ENCODE measurements around the gene PDE6G.
"Not testable (repeated sequence)": the region's sequence is repeated elsewhere in the genome, so short reads cannot be mapped to it uniquely, and the experiment has no call there.

Gene PDE6G

DNA sequence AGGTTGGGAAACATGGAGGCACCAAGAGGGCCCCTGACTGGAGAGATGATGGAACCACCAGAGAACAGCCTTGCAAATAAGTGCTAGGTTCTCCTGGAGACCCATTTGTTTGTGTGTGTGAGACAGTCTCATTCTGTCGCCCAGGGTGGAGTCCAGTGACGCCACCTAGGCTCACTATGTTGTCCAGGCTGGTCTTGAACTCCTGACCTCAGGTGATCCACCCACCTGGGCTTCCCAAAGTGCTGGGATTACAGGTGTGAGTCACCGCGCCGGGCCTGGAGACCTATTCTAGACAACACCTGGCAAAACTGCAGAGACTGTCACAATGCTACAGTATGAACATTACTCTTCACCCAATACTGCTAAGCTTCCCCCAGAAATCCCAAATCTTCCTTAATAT is 20.9 kb downstream of the PDE6G start:
- no peak for DNase-seq (ENCODE audit: low spot score)

DNA sequence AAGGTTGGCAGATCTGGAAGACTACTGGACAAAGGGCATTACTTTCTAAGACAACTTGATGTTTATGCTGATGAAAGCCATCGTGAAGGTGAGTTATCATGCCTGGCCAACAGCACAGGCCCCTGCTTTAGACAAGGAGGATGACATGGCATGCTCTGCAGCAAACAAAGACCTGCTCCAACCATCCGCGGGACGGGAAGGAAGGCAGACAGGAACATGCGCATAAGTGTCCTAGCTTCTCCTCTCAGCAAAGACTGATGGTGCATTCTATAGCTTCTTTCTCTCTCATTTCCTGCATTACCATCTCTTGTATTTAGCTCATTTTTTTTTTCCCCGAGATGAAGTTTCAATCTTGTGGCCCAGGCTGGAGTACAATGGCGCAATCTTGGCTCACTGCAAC is 24.9 kb downstream of the PDE6G start:
- DNase-seq (ENCODE audit: low spot score), result no peak

DNA sequence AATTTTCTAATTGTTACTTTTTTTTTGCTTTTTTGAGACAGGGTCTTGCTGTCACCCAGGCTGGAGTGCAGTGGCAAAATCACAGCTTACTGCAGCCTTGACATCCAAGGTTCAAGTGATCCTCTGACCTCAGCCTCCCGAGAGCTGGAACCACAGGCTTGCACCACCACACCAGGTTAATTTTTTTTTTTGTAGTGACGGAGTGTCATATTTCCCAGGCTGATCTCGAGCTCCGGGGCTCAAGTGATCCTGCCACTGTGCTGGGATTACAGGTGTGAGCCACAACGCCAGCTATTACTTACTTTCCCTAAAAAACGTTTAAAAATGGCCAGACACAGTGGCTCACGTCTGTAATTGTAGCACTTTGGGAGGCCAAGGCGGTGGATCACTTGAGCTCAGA is 26.1 kb downstream of the PDE6G start:
- no peak for DNase-seq (ENCODE audit: low spot score)

DNA sequence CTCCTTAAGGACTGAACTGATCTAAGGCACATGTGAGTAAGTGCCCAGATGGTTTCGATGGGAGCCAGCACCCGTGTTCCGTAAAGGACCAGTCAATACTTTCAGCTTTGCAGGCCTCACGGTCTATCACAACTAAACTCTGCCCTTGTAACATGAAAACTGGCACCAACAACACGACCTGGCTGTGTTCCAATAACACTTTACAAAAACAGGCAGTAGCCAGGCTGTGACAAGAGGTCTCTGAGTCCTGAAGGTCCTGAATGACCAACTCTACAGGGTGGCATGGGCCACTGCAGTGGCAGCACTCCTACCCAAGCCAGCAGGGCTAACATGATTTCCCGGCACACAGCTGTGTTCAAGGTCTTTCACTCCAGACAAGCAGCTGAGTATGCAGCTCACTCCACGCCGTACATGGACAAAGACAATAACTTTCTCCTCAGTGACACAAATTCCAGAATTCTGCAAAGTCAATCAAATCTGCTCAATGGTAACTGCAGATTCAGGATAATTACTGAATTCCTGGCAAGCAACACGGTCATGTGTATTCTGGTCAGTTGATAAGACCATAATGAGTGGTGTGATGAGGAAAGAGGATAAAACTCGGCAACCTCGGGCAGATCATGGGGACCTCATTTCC is 34.7 kb downstream of the PDE6G start:
- peak; percentile 13 for DNase-seq (ENCODE audit: low spot score)

DNA sequence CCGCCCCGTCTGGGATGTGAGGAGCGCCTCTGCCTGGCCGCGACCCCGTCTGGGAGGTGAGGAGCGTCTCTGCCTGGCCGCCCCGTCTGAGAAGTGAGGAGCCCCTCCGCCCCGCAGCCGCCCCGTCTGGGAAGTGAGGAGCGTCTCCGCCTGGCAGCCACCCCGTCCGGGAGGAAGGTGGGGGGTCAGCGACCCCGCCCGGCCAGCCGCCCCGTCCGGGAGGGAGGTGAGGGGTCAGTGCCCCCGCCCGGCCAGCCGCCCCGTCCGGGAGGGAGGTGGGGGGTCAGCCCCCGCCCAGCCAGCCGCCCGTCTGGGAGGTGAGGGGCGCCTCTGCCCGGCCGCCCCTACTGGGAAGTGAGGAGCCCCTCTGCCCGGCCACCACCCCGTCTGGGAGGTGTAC is 38.0 kb downstream of the PDE6G start:
- DNase-seq (ENCODE audit: low spot score), result not testable (repeated sequence)

DNA sequence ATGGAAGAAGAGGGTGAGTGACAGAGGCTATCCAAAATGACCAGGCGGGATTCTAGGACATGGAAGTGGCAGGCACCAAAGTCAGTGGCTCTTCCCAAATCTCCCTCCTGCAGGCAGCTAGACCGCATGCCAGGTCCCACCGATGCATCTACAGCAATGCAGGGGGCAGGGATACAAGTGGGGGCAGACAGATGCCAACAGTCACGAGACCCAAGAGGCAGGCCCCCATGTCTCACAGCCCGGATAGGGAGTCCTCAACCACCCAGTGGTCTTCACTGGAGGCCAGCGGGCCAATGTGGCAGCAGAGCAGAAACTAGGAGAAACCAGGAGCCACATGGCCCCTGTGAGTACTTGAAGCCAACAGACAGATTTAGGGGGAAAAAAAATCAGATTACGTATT is 39.5 kb downstream of the PDE6G start:
- no peak for DNase-seq (ENCODE audit: low spot score)

DNA sequence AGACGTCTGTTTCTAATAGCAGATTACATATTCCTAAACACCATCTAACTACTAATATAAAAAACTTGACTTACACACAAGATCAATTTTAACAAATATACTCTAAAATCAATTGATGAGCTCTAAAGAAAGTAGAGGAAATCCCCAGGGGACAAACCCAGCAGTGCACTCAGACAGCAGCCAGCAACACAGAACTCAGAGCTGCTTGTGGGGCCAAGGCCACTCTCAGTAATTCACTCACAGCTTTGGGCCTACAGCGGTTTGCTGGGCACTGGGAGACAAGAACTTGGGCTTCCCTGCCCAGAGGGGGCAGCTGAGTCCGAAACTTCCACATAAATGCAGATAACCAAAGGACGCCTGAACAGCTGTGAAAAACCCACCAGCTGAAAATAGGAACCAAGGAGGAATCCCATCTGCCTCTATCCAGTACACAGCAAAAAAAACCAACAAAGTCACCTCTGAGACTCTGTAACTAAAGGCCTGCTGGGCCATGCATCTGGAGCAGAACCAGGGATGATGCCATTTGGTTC is 40.9 kb downstream of the PDE6G start:
- no peak for DNase-seq (ENCODE audit: low spot score)

DNA sequence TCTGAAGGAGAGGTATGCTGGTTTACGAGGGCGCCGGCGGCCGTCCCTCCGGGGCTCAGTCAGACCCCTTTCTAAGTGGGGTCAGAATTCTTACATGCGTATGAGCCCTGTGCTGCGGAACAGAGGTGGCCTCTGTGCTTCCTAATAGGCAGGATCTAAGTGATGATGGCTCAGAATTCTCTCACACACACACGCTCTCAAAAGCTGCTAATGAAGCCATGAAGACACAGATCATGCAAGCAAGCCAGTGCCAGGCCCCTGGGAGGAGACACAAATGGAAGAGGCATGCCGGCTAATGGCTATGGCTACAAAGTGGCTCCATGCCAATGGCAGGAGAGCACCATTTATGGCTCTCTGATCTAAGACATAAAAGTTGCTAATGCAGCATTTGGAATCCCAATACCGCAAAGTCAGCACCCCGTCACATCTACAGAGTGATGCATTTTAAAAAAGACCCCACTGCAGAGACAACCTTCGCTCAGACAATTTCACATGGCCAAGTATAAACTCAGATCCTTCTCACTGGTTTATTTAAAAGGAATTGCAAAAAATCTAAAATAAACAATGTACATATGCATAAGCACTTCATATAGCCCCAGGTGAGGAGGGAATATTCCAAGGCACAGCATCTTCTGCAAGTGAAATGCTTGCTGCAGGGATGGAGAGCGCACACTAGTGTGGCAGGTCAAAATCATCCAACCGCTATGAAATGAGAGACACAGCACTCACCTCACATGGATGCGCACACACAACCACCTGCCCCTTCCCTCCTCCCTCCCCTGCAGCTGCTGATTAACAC is 44.0 kb downstream of the PDE6G start:
- DNase-seq (ENCODE audit: low spot score), result no peak

DNA sequence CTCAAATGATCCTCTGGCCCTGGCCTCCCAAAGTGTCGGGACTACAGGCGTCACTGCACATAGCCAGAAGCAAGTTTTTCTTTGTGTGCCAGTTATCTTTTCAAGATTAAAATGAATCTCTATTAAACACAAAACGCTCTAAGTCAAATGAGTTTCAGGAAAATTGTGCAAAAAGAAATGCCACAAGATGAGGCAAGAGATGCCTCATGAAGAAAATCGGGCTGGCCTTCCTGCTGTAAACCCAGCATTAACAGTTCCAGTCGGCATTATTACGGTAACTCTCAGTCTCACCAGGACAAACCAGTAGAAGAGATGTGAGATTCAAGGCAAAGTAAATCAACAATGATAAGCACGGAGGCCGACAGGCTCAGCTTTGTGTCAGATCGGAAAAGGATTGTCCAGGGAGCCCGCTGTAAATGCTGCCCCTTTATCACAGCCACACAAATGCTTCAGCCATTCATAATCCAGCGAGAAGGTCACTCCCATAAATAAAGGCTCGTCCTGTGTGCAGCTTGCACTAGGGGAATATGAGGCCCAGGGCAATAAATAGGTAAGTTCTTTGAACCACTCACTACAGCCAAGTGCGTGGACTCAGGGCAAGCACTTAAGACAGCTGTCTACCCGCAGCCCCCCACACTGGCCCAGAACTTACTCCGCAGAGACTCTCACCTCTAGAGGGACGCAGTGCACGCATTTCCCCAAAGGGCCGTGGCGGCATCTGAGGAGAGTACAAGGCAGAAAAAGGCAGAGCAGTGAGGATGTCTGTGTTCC is 46.6 kb downstream of the PDE6G start:
- DNase-seq (ENCODE audit: low spot score), result peak; percentile 37

DNA sequence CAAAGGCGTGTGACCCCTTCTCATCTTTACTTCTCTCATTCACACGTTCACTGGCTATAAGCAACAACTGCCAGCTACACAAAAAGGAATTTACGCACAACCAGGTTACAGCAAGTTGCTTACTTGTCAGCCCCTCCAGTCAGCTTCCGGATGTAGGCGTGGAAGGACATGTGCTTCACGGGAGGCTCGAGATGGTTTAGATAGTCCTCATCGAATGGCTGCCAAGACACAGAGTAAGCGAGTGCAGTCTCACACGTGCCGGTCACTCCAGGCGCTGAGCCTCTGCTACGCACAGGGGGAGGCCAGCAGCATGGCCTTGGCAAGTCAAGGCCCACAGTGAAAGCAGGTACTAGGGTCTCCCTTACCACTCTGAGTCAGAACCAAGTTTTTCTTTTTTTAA is 47.7 kb downstream of the PDE6G start:
- no peak for DNase-seq (ENCODE audit: low spot score)

DNA sequence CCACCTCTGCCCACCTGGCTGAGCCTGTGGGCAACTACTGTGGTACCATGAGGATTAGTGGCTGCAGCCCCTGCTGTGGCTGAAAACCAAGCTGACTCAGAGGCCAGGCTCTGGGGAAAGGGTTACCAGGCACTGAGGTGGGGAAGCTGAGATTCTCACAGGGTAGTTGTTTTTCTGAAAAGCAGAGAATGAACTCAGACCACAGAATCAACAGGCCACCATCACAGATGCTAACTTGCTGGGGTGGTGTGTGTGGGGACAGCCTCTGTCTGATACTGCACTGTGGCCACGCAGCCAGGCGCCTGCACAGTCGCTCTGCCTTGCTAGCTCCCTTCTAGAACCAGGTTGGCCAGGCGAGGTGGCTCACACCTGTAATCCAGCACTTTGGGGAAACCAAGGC is 48.3 kb downstream of the PDE6G start:
- DNase-seq (ENCODE audit: low spot score), result no peak

DNA sequence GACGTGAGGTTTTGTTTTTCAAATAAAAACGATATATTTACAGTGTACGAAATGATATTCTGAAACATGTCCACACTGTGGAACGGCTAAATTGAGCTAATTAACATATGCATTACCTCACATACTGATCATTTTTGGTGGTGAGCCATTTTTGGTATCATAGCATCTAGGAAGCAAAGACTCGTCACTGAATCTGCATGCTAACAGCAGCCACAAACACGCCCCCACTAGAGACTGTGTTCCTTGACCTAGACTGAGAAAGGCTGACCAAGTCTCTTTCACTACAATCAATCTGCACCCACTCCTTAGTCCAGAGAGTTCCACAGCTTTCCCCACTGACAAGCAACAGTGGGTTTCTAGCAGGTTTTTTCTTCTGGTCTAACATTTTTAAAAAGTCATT is 48.9 kb downstream of the PDE6G start:
- DNase-seq (ENCODE audit: low spot score), result no peak

DNA sequence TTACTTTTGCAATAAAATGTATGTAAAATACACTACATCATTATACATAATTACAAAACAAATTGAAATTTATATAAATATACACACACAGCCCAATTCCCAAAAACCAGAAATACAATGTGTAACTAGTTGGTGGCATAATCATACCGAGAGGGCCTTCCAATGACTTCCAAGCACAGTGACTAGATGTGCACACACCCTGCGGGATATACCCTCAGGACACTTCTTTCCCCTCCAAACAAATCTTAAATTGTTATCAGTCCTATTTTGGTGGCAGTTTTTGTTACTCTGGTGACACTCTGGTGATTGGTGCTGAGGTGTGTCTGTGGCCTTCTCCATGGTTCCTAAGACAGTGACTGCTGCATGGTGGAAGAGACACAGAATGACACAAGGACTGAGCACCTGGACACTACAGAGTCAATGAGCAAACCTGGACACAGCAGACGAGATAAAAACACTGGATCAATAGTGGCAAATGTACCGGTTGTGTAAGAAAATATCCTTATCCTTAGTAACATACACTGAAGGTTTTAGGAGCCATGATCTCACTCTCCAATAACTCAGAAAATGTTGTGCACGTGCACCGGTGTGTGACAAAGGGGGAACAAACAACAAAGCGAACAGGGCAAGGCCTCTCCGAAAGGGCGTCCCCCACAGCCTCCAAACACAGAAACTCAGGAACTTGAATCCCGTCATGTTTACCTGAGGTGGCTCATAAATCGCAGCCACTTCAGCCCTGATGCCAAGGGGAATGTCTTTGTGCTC is 52.3 kb downstream of the PDE6G start:
- no peak for DNase-seq (ENCODE audit: low spot score)

DNA sequence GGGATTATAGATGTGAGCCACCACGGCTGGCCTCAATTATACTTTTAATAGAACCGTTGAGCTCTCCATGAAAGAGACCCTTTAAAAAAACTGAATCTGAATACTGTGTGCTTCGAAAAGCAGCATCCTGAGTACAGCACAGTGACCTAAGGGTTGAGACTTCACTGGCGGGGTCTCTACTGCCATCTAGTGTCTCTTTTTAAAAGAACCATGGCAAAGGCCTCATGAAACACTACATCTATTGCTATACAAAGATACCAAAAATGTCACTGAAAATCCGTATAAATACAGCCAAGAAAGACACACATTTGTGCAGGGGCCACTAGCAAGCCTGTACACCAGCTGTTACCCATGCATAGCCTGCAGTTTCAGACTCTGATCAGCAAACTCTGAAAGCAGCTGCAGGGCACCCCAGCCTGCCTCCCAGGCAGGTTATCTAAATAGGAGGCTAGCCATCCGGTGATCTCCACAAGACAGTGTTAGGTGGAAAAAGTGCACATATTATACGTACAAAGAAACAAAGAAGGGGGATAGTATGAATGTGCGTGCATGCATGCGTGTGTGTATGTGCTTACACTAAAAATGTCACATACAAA is 54.7 kb downstream of the PDE6G start:
- peak; percentile 71 for DNase-seq (ENCODE audit: low spot score)
